GM19239 (cell line): ENCODE measurements around the gene BCKDHA.

Experiments used
- DNase-seq: peaks from one replicate; pipeline ENCODE4 v3.0.0; 2011; ENCODE audit warnings: low spot score; ENCODE audit not compliant: insufficient read length
- FAIRE-seq: peaks from 2 replicates; lab custom pipeline; 2011; peaks lifted over from hg19 to GRCh38; lab: Jason Lieb, UNC

The BCKDHA gene

DNA sequence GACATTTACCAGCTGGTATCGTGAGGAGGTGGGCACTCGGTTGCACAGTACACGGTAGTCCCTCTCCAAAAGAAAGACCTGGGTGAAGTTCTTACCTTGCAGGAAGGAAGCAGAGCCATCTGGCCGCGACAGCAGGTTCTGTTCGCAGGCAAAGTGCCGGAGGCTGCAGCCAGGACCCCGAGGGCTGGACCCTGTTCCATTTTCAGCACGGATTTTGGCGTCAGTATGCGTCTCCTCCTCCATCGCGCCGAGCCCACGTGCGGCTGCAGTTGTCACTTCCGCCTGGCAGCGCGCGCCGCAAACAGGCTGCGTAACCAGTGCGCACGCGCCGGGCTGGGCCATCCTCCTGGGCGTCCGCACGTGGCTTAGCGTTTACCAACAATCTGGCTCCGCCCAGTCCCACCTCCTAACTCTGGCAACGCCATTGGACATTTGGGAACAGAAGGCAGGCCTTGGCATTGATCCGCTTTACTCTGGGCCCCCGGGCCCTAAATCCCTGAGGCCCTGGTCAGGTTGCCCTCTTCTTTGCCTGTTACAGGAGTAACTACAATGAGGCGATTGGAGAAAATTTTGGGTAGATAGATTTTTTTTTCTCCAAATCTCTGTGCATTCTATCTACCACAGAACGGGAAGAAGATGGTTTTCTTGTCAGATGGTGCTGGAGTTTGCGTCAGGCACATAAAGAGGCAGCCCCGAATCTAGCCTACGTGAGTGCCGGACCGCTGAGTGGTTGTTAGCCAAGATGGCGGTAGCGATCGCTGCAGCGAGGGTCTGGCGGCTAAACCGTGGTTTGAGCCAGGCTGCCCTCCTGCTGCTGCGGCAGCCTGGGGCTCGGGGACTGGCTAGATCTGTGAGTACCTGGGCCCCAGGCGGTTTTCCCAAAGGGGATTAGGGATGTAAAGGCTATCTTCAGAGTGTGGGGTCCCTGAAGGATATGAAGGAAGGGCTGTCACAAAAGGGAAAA is at the start of gene BCKDHA, which contains the start of gene EXOSC5:
Gene BCKDHA, plus strand, starts transcription at position 733 of the 964 bp plus-strand sequence. Its CDS starts 10 bp downstream, at position 743.
Gene EXOSC5, minus strand, starts transcription at position 274 of the 964 bp plus-strand sequence. Its CDS starts 31 bp downstream, at position 243.
- peak; percentile 99 for FAIRE-seq

DNA sequence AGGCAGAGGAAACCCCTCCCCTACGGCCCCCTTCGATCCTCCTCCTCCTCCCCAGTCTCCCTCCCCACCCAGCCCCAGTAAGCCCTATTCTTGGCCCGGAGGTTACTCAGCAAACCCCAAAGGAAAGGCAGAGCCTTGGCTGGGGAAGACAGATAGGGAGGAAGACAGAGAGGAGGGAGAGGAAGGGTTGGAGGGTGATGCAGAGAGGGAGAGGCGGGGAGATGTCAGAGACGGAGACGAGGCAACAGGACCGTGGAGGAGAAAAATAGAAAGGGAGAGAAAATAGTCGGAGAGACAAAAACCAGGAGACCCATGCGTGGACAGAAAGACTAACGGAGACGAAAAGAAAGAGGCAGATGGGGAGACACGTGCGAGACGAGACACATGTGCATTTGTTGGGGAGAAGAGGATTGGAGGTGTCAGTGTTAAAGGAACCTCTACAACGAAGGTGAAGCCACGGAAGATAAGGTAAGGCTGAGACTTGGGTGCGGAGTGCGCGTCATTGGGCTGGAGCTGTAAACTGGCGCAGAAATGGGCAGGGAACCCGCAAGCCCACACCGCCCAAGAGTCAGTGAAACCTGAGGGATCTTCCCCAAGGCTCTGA is 46.8 kb upstream of the BCKDHA start:
- DNase-seq (no peak), FAIRE-seq (peak; percentile 14)

More for the DNA sequence above, at the start of gene BCKDHA, which contains the start of gene EXOSC5:
- DNase-seq: peak; percentile 91

DNA sequence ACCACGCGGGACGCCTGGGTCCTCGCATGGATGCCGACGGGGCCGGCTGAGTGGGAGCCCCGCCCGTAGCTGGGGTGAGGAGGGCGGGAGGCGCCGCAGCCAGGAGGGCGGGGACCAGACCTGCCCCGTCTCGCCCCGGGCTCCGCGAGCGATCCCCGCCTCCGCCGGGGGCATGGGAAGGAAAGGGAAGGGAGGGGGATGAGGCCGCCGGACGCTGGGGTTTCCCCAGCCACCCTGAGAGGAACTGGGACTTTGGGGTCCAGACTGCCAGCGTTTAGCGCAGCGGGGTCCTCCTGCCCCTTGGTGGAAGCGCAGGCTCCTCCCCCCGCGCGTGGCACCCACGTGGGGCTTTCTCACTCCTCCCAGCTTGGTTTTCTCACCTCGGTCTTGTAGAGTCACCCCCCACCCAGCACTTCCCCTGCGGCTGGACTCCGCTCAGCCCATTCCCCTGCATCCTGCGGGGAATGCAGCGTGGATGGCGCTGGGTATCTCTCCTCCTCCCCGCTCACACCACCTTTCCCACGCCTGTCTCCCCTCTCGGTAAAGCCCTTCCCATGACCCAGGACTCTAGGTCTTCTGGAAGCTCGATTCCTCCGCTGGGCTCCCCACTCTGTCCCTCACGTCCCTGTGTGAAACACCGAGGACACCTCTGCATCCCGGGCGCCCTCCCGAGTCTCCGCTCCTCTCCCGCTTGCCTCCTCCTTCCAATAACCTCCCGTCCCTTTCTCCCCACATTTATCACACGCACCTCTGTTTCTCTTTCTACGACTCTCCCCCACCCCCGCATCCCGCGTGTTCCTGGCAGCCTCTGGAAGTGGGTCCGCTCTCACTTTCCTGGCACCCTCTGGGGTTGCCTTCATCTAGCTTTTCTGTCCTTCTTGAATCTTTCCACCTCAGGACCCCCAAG is 46.0 kb upstream of the BCKDHA start:
- DNase-seq: peak; percentile 78
- peak; percentile 90 for FAIRE-seq

DNA sequence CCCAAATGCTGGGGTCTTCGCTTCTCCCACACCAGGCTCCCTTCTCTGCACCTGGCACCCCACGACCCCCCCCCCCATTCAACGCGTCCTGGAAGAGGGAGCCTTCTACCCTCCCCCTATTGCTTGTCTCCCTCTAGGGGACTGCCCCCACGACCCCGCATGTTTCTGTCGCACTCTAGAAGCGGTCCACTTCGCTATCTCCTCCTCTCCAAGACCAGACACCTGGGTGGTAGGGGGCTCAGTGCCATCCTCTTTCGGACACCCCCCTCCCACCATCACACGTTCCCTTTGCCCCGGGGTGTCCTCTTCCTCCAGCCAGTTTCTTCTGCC is 45.4 kb upstream of the BCKDHA start:
- FAIRE-seq: peak; percentile 53
- DNase-seq: no peak

DNA sequence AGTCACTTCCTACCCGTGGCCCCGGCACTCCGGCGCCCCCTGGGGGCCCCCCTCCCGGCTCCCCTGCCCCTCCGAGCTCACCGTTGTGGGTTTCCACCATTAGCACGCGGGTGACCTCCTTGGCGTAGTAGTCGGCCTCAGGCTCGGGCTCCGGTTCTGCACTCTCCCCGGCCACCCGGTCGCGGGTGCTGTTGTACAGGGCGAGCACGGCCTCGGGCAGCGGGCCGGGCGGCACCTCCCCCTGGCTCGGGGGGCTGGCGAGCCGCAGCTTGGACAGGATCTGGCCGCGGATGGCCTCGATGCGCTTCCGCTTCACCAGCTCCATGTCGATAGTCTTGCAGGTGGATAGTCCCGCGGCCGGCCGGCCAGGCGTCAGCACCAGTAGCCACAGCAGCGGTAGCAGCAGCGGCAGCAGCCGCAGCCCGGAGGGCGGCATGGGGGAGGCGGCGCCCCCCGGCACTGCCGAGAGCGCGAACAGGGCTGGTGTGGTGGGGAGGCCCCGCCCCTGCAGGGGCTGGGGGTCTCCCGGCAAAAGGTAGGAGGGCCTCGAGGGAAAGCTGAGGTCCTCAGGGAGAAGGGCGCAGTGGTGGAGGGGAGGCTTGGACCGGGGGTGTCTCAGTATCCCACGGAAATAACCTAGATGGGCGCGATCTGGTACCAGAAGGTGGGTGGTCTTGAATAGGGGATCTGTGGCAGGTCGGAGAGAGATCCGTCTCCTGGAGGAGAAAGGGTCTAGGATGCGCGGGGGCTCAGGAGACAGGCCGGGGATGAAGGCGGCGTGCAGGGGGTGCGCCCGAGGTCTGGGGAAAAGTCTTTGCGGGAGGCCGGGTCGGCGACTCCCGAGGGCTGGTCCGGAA is 44.8 kb upstream of the BCKDHA start:
- DNase-seq: peak; percentile 62

DNA sequence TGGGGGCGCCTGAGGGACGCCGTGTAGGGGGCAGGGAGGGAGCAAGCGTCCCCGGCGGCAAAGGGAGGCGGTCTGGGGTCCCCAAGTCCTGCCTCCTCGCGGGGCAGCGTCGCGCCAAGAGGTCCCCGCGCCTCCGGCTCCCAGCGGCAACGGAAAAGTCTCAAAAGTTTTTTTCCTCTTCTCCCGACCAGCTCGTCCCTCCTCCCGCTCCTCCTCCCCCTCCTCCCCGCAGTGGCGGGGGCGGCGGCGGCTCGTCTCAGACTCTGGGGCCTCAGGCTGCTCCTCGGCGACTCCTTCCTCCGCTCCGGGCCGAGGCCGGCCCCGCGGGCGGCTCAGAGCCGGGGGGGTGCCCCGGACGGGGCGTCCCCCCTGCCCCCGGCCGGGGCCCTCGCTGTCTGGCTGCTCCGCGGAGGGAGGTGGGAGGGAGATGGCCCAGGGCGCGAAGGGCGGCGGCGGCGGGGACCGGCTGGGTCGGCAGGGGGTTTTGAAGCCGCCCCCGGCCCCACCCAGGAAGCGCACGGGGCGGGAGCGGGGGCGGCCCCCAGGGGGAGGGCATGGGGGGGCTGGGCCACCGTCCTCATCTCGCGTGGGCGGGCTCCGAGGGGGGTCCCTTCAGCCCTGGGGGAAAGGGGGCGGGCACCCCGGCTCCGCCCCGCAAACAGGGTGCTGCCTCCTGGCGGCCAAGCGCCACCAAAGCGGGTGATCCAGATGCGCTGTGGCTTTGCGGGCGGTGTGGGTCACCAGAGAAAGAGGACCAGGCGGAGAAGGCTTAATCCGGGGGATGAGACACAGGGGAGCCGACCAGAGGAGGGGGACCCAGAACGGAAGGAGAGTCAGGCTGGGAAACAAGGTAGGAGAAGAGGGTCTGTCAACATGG is 43.9 kb upstream of the BCKDHA start, which contains the start of gene TGFB1:
Gene TGFB1, minus strand, starts transcription at position 457 of the 877 bp plus-strand sequence. CDS start 878 bp downstream, outside the sequence.
- FAIRE-seq (peak; percentile 87), DNase-seq (peak; percentile 89)

More for the DNA sequence above, 44.8 kb upstream of the BCKDHA start:
- FAIRE-seq: no peak

DNA sequence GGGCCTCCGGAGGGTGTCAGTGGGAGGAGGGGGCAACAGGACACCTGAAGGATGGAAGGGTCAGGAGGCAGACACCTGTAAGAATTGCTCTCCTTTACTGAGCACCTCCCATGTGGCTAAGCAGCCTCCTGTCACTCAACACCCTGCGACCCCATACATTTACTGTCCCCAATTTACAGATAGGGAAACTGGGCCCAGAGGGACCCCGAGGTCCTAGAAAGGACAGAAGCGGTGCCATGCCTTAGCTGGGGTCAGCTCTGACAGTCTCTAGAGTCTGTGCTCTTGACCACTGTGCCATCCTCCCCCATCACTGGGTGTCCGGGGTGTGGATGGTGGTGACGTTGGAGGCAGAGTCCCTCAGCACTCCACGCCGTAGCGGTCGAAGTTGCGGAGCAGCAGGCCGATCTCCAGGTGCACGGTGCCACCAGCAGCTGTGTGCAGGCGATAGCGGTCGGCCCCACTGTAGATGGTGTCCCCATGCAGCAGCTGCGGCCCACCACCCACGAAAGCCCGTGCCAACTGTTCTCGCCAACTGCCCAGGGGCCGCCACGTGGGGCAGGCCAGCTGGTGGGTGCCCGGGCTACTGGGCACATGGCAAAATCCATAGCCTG is 43.2 kb upstream of the BCKDHA start:
- no peak for FAIRE-seq
- DNase-seq: no peak

DNA sequence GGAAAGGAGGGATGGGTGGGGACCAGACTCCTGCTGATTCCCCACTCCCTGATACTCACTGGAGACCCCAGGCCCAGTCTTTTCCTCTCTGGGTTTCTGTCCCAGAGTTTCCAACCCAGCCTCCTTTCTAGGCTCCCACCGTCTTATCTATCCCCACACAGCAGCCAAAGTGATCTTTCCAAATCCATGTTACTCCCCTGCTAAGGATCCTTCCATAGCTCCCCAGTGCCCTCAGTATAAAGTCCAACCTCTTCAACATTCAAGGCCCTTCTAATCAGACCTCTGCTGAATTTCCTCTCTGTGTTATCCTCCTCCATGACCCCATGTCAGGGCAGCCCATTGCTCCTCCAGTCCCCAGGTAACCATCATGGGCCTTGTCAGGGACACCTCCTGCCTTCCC is 42.6 kb upstream of the BCKDHA start:
- DNase-seq (no peak), FAIRE-seq (no peak)

DNA sequence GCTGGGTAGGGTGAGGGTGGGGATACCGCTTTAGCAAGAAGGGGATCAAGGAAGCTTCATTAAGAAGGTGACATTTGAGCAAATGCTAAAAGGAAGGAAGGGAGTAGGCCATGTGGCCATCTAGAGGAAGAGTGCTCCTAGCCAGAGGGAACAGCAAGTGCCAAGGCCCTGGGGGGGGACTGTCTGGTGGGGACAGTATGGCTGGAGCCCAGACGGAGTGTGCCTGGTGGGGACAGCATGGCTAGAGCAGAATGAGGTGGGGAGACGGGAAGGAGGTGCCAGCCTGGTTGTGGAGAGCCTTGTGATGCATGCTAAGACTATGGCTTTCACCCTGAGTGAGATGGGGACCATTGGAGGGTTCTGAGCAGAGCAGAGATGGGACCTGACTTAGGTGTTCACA is 41.8 kb upstream of the BCKDHA start:
- FAIRE-seq: no peak

DNA sequence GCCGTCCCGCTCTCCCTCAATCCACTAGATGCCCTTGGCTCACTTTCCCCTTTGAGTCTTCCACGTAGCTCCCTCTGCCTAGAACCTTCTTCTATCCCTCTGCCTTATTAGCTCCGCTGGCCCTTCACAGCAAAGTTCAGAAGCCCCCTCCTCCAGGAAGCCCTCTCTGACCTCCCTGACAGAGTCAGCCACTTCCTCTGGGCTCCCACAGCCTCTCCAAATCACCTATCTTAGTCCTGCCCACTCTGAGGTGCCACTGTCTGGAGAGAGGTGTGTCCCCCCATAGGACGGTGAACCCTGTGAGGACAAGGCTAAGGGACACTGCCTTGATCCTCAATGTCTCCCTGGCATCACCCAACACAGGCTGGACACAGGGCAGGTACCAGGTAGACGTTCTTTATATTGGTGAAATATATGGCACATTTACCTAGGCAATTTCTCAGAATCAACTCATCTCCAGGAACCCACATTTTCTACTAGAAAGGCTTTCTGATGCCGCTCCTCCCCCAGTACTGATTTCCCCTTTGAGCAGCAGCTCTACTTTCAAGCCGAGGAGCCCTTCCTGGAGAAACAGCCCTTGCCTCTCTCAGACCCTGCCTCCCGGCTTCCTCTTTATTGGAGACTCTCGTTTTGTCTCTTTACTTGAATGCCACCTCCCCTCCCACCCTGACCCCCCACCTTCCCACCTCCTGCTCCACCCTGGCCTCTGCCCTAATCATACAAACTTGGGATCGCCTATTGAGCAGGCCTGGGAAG is 40.5 kb upstream of the BCKDHA start:
- DNase-seq (no peak), FAIRE-seq (no peak)

More for the DNA sequence above, 41.8 kb upstream of the BCKDHA start:
- no peak for DNase-seq

DNA sequence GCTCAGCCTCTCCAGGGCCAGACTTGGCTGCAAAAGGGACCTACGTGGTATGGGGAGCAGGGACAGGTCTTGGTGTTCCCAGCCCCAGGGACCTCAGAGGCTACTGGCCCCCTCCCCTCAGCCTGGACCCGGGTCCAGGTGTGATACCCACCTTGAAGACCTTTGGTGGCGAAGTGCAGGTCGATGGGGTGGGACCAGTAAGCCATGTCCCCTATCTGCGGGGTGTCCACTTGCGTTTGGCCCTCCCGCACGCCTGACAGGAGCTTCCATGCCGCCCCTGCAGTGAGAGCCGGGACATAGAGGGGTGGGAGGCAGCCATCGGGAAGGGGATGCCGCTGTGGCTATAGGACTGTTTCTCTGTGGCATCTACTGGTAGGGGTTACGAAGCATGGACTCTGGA is 39.9 kb upstream of the BCKDHA start:
- DNase-seq (no peak), FAIRE-seq (no peak)

DNA sequence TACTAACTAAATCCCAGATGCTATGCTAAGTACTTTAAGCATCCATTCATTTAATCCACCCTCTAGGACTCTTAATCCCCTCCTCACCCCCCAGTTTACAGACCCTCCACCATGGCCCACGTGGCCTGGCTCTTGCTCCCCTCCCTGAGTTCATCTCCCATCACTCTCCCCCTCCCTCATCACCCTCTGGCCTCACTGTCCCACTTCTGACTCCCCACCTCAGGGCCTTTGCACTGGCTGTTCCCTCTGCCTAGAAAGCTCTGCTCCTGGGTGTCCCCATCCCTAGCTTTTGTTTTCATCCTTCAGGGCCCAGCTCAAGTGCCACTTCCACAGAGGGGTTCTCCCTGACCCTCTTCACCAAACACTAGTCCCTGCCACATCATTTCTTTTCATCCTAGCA is 37.9 kb upstream of the BCKDHA start:
- no peak for FAIRE-seq
- no peak for DNase-seq

DNA sequence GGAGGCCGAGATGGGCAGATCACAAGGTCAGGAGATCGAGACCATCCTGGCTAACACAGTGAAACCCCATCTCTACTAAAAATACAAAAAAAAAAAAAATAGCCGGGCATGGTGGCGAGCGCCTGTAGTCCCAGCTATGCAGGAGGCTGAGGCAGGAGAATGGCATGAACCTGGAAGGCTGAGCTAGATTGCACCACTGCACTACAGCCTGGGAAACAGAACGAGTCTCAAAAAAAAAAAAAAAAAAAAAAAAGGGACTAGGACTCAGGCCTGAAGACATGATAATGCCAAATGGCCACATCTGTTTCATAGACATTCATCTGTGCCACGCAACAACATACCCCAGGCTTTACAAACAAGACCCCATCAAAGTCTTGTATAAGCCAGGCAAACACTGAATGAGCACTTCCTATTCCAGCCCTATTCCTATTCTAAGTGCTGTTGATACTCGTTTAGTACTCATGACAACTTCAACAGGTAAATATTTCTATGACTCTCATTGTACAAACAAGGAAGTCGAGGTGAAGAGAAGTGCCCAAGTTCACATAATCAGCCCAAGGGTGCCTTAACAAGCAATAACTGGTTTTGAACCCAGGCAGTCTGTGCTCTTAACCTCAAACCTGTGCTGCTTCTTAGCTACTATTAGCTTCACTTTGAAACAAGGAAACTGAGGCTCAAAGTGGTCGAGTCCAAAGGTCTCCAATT is 35.3 kb upstream of the BCKDHA start:
- DNase-seq (no peak), FAIRE-seq (no peak)

DNA sequence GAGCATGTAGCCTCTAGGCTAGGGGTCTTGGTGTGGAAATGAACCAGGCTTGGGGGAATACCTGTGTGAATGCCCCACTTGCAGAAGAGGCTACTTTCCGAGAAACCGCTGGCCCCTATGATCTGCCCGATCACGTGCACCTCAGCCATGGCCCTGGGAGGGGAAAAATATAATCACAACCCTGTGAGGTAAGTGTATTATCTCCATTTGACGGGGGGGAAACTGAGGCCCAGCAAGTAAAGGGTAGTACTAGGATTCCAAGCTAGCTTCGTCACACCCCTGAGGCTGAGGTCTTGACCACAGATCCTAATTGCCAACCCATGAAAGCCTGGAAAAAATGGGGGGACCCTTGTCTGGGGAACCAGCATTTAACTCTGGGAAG is 34.3 kb upstream of the BCKDHA start:
- DNase-seq (no peak), FAIRE-seq (no peak)

DNA sequence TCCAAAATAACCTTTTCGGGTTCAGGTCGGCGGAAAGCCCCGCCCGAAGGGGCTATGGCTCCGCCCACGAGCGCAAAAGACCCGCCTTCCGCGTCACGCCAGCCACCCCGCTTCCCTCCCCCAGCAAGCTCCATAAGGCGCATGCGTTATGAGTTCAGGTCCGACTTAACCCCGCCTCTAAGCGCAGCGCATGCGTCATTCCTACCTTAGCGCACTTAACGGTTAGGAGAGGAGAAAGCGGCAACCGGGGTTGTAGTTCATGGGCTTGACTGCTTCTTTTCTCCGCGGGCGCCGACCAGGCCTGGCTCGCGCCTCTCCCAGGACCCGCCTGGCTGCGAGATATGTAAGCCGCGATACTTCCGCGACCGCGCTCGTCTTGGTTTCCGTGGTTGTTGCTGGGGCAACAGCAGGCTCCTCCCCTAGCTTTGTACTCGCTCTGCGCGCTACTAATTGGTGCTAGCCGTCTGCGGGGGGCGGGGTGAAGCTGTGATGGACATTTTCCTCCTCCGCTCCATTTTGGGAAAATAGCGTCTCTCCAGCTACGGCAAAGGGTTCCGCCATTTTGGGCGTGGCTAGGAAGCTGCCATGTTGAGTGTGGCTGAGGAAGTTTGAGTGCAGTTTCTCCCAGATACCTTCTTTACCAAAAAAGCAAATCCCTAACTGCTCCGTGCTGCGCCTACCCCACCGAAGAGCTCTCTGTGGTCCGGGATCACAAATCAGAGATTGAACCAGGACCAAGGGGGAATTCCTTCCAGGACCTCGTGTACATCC is 33.7 kb upstream of the BCKDHA start, which contains the start of gene B9D2:
Gene B9D2, minus strand, starts transcription at position 397 of the 771 bp plus-strand sequence. CDS start 630 bp downstream, outside the sequence.
- FAIRE-seq (peak; percentile 99), DNase-seq (peak; percentile 77)
